ENCODE results near the gene ATP1A1.

The ATP1A1 gene

DNA sequence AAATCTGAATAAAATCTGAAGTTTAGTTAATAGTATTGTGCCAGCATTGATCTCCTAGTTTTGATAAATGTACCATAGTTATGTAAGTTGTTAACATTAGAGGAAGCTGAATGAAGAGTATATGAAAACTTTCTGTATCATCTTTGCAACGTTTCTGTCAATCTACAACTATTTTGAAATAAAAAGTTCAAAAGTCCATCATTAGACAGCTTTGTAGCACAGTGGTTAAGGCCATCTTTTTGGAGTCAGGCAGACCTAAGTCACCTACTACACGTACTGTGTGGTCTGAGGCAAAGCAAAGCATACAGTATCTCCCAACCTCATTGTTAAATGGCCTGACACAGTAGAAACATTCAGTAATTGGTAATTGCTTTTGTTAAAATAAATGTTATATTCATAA lies 47.9 kb upstream of the ATP1A1 start:
- Histone ChIP-seq H4K20me1 (ENCODE audit: low read depth, low read length) (no peaks in the 10 kb centered on the region), H3F3A (ENCODE audit: insufficient read depth) (no peaks in the 10 kb centered on the region), H3K79me2 (ENCODE audit: insufficient read depth, low read length) (no peaks in the 10 kb centered on the region), H3K9ac (ENCODE audit: low read length) (no peak overlapping the region), H3K36me3 (ENCODE audit: low read length) (no peaks in the 10 kb centered on the region), H3K9me3 (ENCODE audit: insufficient read depth, low read length) (no peaks in the 10 kb centered on the region), H3K27ac (ENCODE audit: low read depth, low read length) (no peak overlapping the region), H2AFZ (ENCODE audit: low read depth, low read length, severe bottlenecking) (no peak overlapping the region), H3K4me2 (ENCODE audit: low read depth, low read length, poor library complexity, severe bottlenecking) (no peak overlapping the region), H3K4me3 (ENCODE audit: insufficient read depth, low read length, poor library complexity, severe bottlenecking) (no peak overlapping the region), H3K9me2 (replicated peaks; ENCODE audit: insufficient read depth, low read length) (no peaks in the 10 kb centered on the region), H3K27me3 (ENCODE audit: low read length) (no peaks in the 10 kb centered on the region)
- TF ChIP-seq EZH2phosphoT487 (conservative IDR thresholded peaks at IDR 0.05; ENCODE audit: low read length) = no peak
- TF ChIP-seq, protein P1, sequence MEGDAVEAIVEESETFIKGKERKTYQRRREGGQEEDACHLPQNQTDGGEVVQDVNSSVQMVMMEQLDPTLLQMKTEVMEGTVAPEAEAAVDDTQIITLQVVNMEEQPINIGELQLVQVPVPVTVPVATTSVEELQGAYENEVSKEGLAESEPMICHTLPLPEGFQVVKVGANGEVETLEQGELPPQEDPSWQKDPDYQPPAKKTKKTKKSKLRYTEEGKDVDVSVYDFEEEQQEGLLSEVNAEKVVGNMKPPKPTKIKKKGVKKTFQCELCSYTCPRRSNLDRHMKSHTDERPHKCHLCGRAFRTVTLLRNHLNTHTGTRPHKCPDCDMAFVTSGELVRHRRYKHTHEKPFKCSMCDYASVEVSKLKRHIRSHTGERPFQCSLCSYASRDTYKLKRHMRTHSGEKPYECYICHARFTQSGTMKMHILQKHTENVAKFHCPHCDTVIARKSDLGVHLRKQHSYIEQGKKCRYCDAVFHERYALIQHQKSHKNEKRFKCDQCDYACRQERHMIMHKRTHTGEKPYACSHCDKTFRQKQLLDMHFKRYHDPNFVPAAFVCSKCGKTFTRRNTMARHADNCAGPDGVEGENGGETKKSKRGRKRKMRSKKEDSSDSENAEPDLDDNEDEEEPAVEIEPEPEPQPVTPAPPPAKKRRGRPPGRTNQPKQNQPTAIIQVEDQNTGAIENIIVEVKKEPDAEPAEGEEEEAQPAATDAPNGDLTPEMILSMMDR (IDR thresholded peaks at IDR 0.05; ENCODE audit: insufficient read depth, low read length, poor library complexity, severe bottlenecking) = no peak

DNA sequence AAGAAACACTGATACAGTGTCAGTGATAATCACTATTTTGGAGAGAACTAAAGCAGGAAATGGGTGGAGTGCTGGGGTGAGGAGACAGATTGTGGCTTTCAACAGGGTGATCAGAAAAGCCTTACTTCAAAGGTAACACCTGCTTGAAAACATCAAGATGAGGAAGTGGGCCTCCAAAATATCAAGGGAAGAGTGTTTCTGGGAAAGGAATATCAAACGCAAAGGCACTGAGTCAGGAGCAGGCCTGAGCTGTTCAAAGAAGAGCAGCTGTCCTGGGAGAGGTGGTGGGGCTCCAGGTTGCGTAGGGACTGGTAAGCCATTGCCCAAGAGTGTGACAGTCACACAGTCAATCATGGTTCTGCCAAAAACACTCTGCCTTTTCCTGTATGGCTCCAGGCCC lies 47.1 kb upstream of the ATP1A1 start:
- Histone ChIP-seq H3K9ac (ENCODE audit: low read length) (no peak overlapping the region), H3K79me2 (ENCODE audit: insufficient read depth, low read length) (no peaks in the 10 kb centered on the region), H3K4me3 (ENCODE audit: insufficient read depth, low read length, poor library complexity, severe bottlenecking) (no peak overlapping the region), H4K20me1 (ENCODE audit: low read depth, low read length) (no peaks in the 10 kb centered on the region), H3K27ac (ENCODE audit: low read depth, low read length) (no peak overlapping the region), H3F3A (ENCODE audit: insufficient read depth) (no peaks in the 10 kb centered on the region), H3K27me3 (ENCODE audit: low read length) (no peaks in the 10 kb centered on the region), H2AFZ (ENCODE audit: low read depth, low read length, severe bottlenecking) (no peak overlapping the region), H3K36me3 (ENCODE audit: low read length) (no peaks in the 10 kb centered on the region), H3K9me2 (replicated peaks; ENCODE audit: insufficient read depth, low read length) (no peaks in the 10 kb centered on the region), H3K4me2 (ENCODE audit: low read depth, low read length, poor library complexity, severe bottlenecking) (no peak overlapping the region), H3K9me3 (ENCODE audit: insufficient read depth, low read length) (no peaks in the 10 kb centered on the region)
- TF ChIP-seq EZH2phosphoT487 (conservative IDR thresholded peaks at IDR 0.05; ENCODE audit: low read length) = no peak
- TF ChIP-seq, protein P1 (IDR thresholded peaks at IDR 0.05; ENCODE audit: insufficient read depth, low read length, poor library complexity, severe bottlenecking) = no peak

DNA sequence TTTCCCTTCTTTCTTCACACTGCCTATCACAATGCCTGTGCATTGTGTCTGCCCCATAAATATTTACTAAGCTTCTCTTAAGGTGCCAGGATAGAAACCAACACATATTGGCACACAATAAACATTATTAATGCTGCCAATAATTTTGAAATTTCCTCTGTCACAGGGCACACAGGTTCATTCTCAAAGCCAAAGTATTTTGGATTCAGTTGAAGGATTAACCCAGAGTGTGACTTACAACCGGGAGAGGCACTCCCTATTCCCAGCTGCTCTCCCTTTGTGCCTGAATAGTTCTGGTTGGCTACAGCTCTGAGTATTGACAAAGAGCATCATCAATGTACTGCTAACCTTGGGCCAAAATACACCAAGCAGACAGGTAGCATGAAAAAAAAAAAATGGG lies 46.6 kb upstream of the ATP1A1 start:
- no peak overlapping the region for H2AFZ ChIP-seq (ENCODE audit: low read depth, low read length, severe bottlenecking)
- no peaks in the 10 kb centered on the region for H3K9me3 ChIP-seq (ENCODE audit: insufficient read depth, low read length)
- H3K4me2 ChIP-seq (ENCODE audit: low read depth, low read length, poor library complexity, severe bottlenecking) = no peak overlapping the region
- no peaks in the 10 kb centered on the region for H4K20me1 ChIP-seq (ENCODE audit: low read depth, low read length)
- no peak for TF ChIP-seq EZH2phosphoT487 (conservative IDR thresholded peaks at IDR 0.05; ENCODE audit: low read length)
- TF ChIP-seq, protein P1 (IDR thresholded peaks at IDR 0.05; ENCODE audit: insufficient read depth, low read length, poor library complexity, severe bottlenecking) = no peak
- H3K9me2 ChIP-seq (replicated peaks; ENCODE audit: insufficient read depth, low read length) = no peaks in the 10 kb centered on the region
- no peaks in the 10 kb centered on the region for H3K36me3 ChIP-seq (ENCODE audit: low read length)
- no peak overlapping the region for H3K4me3 ChIP-seq (ENCODE audit: insufficient read depth, low read length, poor library complexity, severe bottlenecking)
- H3K27ac ChIP-seq (ENCODE audit: low read depth, low read length) = no peak overlapping the region
- no peaks in the 10 kb centered on the region for H3F3A ChIP-seq (ENCODE audit: insufficient read depth)
- no peaks in the 10 kb centered on the region for H3K27me3 ChIP-seq (ENCODE audit: low read length)
- no peaks in the 10 kb centered on the region for H3K79me2 ChIP-seq (ENCODE audit: insufficient read depth, low read length)
- H3K9ac ChIP-seq (ENCODE audit: low read length) = no peak overlapping the region
